ENCODE data around the gene PSG2. TPM values are rescaled to one million over a fixed set of nuclear protein-coding genes. Genes with fewer than 3 reads are reported as not detected.
"Not testable (repeated sequence)": the region's sequence is repeated elsewhere in the genome, so short reads cannot be mapped to it uniquely, and the experiment has no call there.

Gene PSG2
- total RNA-seq (not detected), polyA plus RNA-seq (not detected)
- long read RNA-seq, donor 1: 0 reads
- long read RNA-seq, donor 2: 0 reads
- long read RNA-seq, donor 3: 0 reads
- long read RNA-seq, donor 4: 0 reads

- H3K4me1 ChIP-seq (ENCODE audit: control insufficient read depth, insufficient read depth, low read length); H3K27ac ChIP-seq (ENCODE audit: low read length); DNase-seq; intact Hi-C loops (cut with DNase I); H3K4me3 ChIP-seq (ENCODE audit: low read length); H3K27me3 ChIP-seq (ENCODE audit: control insufficient read depth, insufficient read depth); H3K9me3 ChIP-seq (ENCODE audit: control insufficient read depth, low read length); ATAC-seq: not testable (repeated sequence)
- WGBS: 74% methylated on average over 2 of the region's 2 CpGs
Observed at GRCh38 chr19:43082601-43083000, at the start of gene PSG2. Gene PSG2, minus strand, starts transcription at chr19:43082701. Its CDS starts 132 bp downstream, at chr19:43082569.

- H3K27me3 ChIP-seq (ENCODE audit: control insufficient read depth, insufficient read depth); intact Hi-C loops (cut with DNase I); ATAC-seq; DNase-seq; H3K4me3 ChIP-seq (ENCODE audit: low read length); H3K27ac ChIP-seq (ENCODE audit: low read length); H3K9me3 ChIP-seq (ENCODE audit: control insufficient read depth, low read length); H3K4me1 ChIP-seq (ENCODE audit: control insufficient read depth, insufficient read depth, low read length): not testable (repeated sequence)
- 76% methylated on average over 8 of the region's 8 CpGs for WGBS
Observed at GRCh38 chr19:43131281-43131842, 48.9 kb upstream of the PSG2 start.

GRCh38 chr19:43129197-43129596 is 46.7 kb upstream of the PSG2 start:
- H3K9me3 ChIP-seq (ENCODE audit: control insufficient read depth, low read length); ATAC-seq; DNase-seq; intact Hi-C loops (cut with DNase I); H3K27me3 ChIP-seq (ENCODE audit: control insufficient read depth, insufficient read depth); H3K4me1 ChIP-seq (ENCODE audit: control insufficient read depth, insufficient read depth, low read length); H3K4me3 ChIP-seq (ENCODE audit: low read length); H3K27ac ChIP-seq (ENCODE audit: low read length): not testable (repeated sequence)
- 79% methylated on average over 7 of the region's 7 CpGs for WGBS

- H3K27ac ChIP-seq (ENCODE audit: low read length); H3K27me3 ChIP-seq (ENCODE audit: control insufficient read depth, insufficient read depth); H3K4me1 ChIP-seq (ENCODE audit: control insufficient read depth, insufficient read depth, low read length); H3K4me3 ChIP-seq (ENCODE audit: low read length); H3K9me3 ChIP-seq (ENCODE audit: control insufficient read depth, low read length); intact Hi-C loops (cut with DNase I); DNase-seq; ATAC-seq: not testable (repeated sequence)
- WGBS: 52% methylated on average over 3 of the region's 3 CpGs
Observed at GRCh38 chr19:43127336-43127735, 44.8 kb upstream of the PSG2 start.

GRCh38 chr19:43126720-43127119 is 44.2 kb upstream of the PSG2 start:
- ATAC-seq (no peak), DNase-seq (no peak)
- Histone ChIP-seq H3K27ac (ENCODE audit: low read length) (no peak overlapping the region), H3K4me3 (ENCODE audit: low read length) (no peak overlapping the region), H3K4me1 (ENCODE audit: control insufficient read depth, insufficient read depth, low read length) (no peaks in the 10 kb centered on the region), H3K9me3 (ENCODE audit: control insufficient read depth, low read length) (no peaks in the 10 kb centered on the region), H3K27me3 (ENCODE audit: control insufficient read depth, insufficient read depth) (no peaks in the 10 kb centered on the region)
- intact Hi-C loops (cut with DNase I): no loop called here
- WGBS: 74% methylated on average over 4 of the region's 4 CpGs

GRCh38 chr19:43124360-43124759 is 41.9 kb upstream of the PSG2 start:
- no peak for DNase-seq
- Histone ChIP-seq H3K9me3 (ENCODE audit: control insufficient read depth, low read length) (no peaks in the 10 kb centered on the region), H3K4me3 (ENCODE audit: low read length) (no peak overlapping the region), H3K27me3 (ENCODE audit: control insufficient read depth, insufficient read depth) (no peaks in the 10 kb centered on the region), H3K4me1 (ENCODE audit: control insufficient read depth, insufficient read depth, low read length) (no peaks in the 10 kb centered on the region), H3K27ac (ENCODE audit: low read length) (no peak overlapping the region)
- 63% methylated on average over 2 of the region's 2 CpGs for WGBS
- ATAC-seq: no peak
- intact Hi-C loops (cut with DNase I): no loop called here

GRCh38 chr19:43120433-43121026 is 38.0 kb upstream of the PSG2 start:
- DNase-seq; H3K9me3 ChIP-seq (ENCODE audit: control insufficient read depth, low read length); intact Hi-C loops (cut with DNase I); H3K4me3 ChIP-seq (ENCODE audit: low read length); H3K27me3 ChIP-seq (ENCODE audit: control insufficient read depth, insufficient read depth); H3K4me1 ChIP-seq (ENCODE audit: control insufficient read depth, insufficient read depth, low read length); H3K27ac ChIP-seq (ENCODE audit: low read length); ATAC-seq: not testable (repeated sequence)
- WGBS: 65% methylated on average over 11 of the region's 11 CpGs

- WGBS: 72% methylated on average over 3 of the region's 3 CpGs
- intact Hi-C loops (cut with DNase I); DNase-seq; H3K9me3 ChIP-seq (ENCODE audit: control insufficient read depth, low read length); H3K27me3 ChIP-seq (ENCODE audit: control insufficient read depth, insufficient read depth); ATAC-seq; H3K4me1 ChIP-seq (ENCODE audit: control insufficient read depth, insufficient read depth, low read length); H3K27ac ChIP-seq (ENCODE audit: low read length); H3K4me3 ChIP-seq (ENCODE audit: low read length): not testable (repeated sequence)
Observed at GRCh38 chr19:43119526-43119925, 37.0 kb upstream of the PSG2 start.

GRCh38 chr19:43116421-43116820 is 33.9 kb upstream of the PSG2 start:
- intact Hi-C loops (cut with DNase I); H3K27me3 ChIP-seq (ENCODE audit: control insufficient read depth, insufficient read depth); H3K9me3 ChIP-seq (ENCODE audit: control insufficient read depth, low read length); H3K27ac ChIP-seq (ENCODE audit: low read length); H3K4me3 ChIP-seq (ENCODE audit: low read length); H3K4me1 ChIP-seq (ENCODE audit: control insufficient read depth, insufficient read depth, low read length); ATAC-seq; DNase-seq: not testable (repeated sequence)
- 81% methylated on average over 3 of the region's 3 CpGs for WGBS

GRCh38 chr19:43115548-43115947 is 33.0 kb upstream of the PSG2 start:
- H3K27ac ChIP-seq (ENCODE audit: low read length); H3K4me1 ChIP-seq (ENCODE audit: control insufficient read depth, insufficient read depth, low read length); intact Hi-C loops (cut with DNase I); H3K4me3 ChIP-seq (ENCODE audit: low read length); ATAC-seq; DNase-seq; H3K9me3 ChIP-seq (ENCODE audit: control insufficient read depth, low read length); H3K27me3 ChIP-seq (ENCODE audit: control insufficient read depth, insufficient read depth): not testable (repeated sequence)
- WGBS: 23% methylated on average over 1 of the region's 1 CpG

GRCh38 chr19:43115064-43115463 is 32.6 kb upstream of the PSG2 start:
- H3K27ac ChIP-seq (ENCODE audit: low read length); DNase-seq; H3K4me1 ChIP-seq (ENCODE audit: control insufficient read depth, insufficient read depth, low read length); H3K27me3 ChIP-seq (ENCODE audit: control insufficient read depth, insufficient read depth); ATAC-seq; intact Hi-C loops (cut with DNase I); H3K9me3 ChIP-seq (ENCODE audit: control insufficient read depth, low read length); H3K4me3 ChIP-seq (ENCODE audit: low read length): not testable (repeated sequence)
